GM19395 (cell line): Measurements from ENCODE around the gene PLD4.

ENCODE experiments used
- ATAC-seq: cut with Tn5 transposase; IDR thresholded peaks from one replicate; pipeline ENCODE4 v1.9.1; 2021; ENCODE audit warnings: mild to moderate bottlenecking, moderate library complexity; ENCODE audit not compliant: unreplicated experiment

PLD4 gene

GRCh38 chr14:104973135-104973384 lies 48.4 kb downstream of the PLD4 start:
- ATAC-seq = no peak

- ATAC-seq = no peak
Measured at GRCh38 chr14:104973385-104974145, 48.9 kb downstream of the PLD4 start.

GRCh38 chr14:104974146-104974541 lies 49.5 kb downstream of the PLD4 start:
- ATAC-seq = no peak

- no peak for ATAC-seq
Measured at GRCh38 chr14:104974665-104975390, 50.1 kb downstream of the PLD4 start.

- no peak for ATAC-seq
Measured at GRCh38 chr14:104975481-104976197, 51.0 kb downstream of the PLD4 start.

- peak; percentile 57 for ATAC-seq
Measured at GRCh38 chr14:104976198-104977007, 51.7 kb downstream of the PLD4 start.

- no peak for ATAC-seq
Measured at GRCh38 chr14:104977008-104977680, 52.5 kb downstream of the PLD4 start.

GRCh38 chr14:104977681-104978653 lies 53.3 kb downstream of the PLD4 start, which contains the start of gene AHNAK2:
TSS of gene AHNAK2 (minus strand) at chr14:104978374. CDS start at chr14:104978237, 137 bp downstream.
- ATAC-seq = no peak

GRCh38 chr14:104978746-104979691 lies 54.3 kb downstream of the PLD4 start:
- ATAC-seq = no peak

- ATAC-seq = no peak
Measured at GRCh38 chr14:104979758-104980610, 55.3 kb downstream of the PLD4 start.

GRCh38 chr14:104980611-104981531 lies 56.2 kb downstream of the PLD4 start:
- ATAC-seq = no peak

- ATAC-seq = no peak
Measured at GRCh38 chr14:104981699-104982541, 57.2 kb downstream of the PLD4 start.

- no peak for ATAC-seq
Measured at GRCh38 chr14:104982548-104983230, 58.0 kb downstream of the PLD4 start.
